CD4-positive, alpha-beta T cell treated with Interleukin-12 subunit alpha and Interleukin-12 subunit beta, for 1 hour (primary cell): ENCODE results near the gene CDX2.
A peak's percentile ranks its signal among the peaks of the same experiment; 100 is the strongest.
"Not testable (repeated sequence)": the region's sequence is repeated elsewhere in the genome, so short reads cannot be mapped to it uniquely, and the experiment has no call there.

ENCODE experiments used
- DNase-seq: peaks from one replicate; pipeline ENCODE4 v3.0.0-alpha.2; 2020

The CDX2 gene

DNA sequence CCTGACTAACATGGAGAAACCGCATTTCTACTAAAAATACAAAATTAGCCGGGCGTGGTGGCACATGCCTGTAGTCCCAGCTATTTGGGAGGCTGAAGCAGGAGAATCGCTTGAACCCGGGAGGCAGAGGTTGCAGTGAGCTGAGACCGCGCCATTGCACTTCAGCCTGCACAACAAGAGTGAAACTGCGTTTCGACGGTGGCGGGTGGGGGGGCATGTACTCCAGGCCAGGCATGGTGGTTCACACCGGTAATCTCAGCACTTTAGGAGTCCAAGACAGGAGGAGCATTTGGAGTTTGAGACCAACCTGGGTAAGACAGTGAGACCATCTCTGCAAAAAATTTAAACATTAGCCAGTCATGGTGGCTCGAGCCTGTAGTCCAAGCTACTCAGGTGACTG is 4.9 kb downstream of the CDX2 start:
- DNase-seq = not testable (repeated sequence)

DNA sequence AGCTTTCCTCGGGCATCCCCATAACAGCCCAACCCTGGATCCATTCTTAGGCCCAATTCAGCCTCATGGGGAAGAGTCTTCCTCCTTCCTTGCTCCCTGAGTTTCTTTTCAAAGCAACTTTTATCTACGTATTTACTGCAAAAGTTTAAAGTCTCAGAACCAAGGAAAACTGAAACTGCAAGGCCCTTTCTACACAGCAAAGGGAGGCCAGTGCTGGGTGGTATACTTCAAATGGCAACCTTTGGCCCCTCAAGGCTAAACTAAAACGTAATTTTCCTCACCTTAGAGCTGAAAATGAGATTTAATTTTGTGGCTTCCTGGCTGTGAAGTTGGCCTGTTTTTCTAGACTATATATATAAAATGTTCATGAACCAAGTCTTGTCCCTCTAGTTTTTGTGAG is 5.6 kb downstream of the CDX2 start:
- DNase-seq = no peak

DNA sequence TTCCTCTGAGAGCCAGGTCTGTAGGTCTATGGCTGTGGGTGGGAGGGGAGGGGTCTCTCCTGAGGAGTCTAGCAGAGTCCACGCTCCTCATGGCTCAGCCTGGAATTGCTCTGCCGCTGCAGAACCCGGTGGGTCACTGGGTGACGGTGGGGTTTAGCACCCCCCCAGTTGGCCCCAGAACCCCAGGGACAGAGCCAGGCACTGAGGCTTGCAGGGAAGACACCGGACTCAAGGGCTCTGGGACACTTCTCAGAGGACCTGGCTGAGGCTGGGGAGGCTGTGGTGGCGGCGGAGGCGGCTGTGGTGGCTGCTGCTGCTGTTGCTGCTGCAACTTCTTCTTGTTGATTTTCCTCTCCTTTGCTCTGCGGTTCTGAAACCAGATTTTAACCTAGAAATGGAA is 6.1 kb downstream of the CDX2 start:
- DNase-seq = no peak

DNA sequence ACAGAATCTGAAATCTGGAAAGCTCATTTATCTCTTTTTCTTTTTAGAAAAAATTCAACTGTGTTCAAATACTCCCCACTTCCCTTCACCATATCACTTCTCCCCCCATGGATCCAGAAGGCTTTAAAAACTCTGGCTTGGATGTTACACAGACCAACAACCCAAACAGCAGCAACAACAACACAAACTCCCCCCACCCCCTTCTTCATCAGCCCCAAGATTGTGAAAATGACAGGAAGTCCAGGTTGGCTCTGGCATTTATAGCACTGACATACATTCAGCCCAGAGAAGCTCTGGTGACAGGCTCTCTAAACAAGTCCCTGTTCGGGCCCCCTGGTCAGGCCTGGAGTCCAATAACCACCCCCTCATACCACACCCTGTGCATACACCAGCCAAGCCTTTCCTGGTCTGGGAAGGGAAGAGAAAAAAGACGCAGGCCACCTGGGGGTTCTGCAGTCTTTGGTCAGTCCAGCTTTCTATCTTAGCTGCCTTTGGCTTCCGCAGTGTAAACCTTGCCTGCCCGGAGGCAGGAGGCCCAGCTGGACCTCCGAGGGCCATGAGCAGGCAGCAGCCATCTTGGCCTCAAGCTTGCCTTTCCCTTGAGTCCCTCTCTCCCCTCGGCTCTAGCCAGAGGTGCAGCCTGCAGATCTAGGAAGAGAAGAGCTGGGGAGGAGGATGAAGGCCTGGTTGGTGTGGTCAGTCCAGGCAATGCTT is 6.8 kb downstream of the CDX2 start:
- DNase-seq = no peak

DNA sequence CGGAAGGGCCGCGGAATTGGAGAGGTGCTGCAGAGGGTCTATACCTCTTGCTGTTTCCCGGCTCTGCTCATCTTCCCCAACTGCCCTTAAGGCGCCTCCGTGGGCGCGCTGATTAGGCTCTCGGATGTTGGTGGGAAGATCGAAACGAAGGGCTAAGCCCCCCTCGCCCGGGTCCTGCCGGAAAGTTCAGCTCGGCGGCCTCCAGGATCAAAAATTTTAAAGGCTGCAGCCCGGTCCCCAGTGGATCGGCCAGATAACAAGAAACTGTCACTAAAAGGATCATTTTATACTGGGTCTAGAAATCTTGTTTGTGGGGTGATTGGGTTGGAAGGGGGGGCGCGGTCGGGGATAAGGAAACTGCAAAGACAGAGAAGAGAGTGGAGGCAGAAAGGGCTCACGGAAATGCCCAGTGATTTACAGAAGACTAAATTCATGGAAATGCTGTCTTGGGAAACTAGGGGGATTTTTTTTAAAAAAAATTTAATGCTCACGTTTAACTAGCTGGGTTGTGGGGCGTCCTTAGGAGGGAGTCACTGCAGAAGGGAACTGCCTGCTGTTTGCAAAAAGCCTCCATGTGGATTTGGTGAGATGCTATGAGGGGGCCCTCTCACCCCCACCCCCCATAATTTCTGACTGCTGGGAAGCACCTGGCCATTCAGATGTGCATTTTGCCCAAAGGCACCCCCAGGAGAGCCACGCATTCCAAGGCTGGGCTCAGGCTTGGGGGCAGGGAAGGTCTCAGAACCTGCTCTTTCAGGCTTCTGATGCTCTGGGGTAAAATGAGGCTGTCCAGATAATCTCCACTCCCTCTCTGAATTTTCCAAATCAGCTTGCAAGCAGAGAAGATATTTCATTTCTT is 7.7 kb downstream of the CDX2 start:
- DNase-seq = no peak

DNA sequence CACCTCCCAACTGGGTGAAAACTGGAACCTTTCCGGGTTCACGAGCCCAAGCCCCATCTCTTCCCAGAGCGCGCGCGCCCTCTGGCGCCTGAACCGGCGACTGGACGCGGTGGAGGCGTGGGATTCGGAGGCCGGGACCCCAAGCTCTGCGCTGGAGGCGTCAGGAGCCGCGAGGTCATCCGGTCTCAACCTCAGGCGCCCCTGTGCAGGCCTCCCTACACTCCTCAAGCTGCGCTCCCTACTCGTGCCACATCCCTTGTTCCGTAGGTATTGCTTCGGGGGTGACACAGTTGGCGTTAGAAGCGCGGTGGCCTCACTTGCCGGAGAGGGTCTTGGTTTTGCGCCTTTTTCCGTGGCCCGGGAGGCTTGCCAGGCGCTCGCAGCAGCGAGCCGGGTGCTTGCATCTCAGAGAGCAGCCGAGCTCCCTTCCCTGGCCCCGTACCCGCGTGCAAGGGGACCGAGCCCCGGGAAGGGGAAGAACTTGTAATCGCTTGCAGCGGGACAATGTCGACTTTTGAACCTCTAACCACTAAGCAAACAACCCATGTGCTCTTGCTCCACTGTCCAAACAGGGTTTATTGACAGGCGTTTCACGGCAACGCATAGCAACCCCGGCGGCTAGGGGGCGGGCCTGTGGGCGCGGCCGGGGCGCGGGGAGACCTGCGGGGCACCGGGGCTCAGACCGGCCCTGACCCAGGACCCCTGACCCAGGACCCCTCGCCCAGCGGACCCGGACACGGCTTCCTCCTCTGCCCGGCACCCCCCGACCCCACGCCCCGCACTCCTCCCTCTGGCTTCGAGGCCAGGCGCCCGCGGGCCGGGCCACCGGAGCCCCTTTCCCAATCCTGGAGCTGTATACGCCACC is 8.5 kb downstream of the CDX2 start:
- DNase-seq = no peak

DNA sequence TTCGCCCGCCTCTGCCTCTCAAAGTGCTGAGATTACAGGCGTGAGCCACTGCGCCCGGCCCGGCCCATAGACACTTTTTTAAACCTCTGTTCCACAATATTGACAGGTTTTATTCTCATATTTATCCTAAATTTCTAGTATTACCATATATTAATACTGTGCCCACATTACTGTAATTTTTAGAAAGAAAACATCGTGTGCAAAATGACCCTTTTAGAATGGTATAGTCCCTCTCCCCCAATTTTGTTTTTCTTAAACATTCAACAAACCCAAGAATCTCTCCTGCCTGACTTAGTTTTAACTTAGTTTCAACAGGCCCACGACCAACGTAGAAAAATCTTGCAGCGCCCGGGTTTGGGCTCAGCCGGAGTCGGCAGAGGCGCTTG is 9.1 kb downstream of the CDX2 start:
- no peak for DNase-seq

DNA sequence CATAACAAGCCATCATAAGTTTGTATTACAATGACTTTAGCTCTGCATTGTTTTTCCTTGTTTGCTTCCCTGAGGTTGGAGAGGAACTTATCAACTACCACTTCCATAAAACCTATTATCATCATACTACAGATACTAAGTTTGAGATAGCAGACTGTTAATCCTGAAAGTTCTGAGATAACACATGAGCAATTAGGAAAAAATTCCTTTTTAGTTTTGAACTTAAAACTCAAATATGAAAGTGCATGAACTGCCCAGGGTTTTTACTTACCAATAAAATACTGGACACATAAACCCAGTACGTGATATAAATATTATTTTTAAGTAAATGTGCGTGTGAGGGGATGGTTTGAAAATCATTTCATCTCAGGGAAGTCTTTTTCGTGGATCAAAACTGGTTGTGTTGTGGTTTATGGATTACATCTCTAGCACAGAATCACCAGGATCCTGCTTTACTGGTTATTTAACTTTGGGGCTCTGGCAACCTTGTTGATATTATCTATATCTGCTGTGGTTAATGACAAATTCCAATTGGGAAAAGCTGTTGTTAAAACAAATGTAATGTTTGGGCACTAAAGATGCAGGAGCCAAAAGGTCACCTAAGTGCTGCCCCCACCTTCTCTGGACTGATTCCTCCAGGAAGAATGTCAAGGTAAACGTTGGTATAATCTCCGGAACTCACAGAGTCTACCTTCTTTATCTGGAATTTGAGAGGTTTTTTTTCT is 12.4 kb downstream of the CDX2 start:
- DNase-seq = no peak

DNA sequence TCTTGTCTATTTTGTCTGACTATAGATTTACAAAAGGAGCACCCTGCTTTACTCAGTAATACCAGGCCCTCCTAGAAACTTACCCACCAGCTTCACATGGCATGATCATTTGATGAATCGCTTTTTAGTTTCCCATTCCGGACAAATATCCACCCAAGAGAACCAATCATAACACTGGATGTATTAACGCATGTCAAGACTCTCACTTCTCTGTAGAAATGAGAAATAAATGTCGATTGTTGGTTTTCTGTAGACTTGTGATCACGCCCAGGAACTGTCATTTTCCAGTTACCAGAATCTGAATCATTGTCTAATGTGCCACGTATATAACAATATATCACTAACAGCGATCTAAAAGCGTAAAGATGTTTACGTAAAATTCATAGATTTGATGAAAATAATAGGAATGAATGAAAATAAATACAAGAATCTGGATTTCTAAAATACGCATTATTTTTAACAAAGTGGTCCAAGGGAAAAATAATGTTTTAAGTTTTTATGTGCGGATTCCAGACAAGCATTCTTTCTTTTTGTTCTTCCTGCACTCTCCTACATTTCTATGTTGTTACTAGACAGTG is 14.0 kb downstream of the CDX2 start:
- no peak for DNase-seq

DNA sequence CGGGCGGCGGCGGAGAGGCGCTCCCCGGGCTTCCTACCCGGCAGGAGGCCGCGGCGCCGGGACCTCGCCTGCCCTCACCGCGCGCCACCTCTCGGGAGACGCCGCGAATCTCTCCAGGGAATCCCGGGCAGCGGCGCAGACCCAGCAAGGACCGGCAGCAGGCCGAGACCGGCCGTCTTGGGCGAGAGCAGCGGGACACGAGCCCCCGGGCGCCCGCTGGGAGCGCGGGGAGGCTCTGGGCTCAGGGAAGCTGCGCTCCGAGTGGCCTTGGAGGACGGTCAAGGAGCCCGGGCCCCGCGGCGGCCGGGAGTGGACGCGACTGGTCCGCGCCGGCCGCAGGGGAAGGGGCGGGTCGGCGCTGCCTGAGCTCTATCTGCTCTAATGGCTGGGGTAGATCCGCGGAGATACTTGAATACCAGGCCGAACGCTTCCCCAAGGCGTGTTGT is 14.7 kb downstream of the CDX2 start:
- no peak for DNase-seq

DNA sequence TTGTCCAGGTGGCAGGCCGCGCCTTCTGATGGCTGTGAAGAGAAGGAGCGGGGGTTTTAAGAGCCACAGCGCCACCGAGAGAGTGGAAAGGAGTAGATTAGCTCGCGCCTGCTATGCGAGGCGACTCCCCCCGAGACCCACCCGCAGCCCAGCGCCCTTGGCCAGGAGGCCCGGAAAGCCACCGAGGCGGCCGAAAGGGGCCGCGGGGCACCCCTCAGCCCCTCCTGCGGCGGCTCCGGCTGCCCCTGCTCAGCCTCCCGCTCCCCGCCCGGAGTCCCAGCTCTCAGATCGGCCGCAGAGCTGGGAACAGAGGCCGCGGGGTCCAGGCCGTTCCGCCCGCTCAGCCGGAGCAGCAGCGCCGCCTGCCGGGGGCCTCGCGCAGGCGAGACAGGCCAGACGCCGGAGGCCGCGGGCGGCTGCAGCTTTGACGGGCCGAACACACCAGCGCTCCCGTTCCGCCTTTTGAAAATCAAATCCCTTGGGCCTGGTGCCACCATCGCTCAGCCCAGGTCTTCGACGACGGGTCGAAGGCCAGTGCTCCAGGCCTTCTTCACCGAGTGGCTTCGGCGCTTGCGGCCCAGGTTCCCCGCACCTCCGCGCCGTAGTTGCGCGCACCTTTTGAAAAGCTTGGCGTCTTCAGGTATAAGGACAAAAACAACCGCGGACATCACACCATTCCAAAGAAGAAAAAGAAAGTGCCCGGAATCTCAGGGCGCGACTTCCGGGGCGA is 15.3 kb downstream of the CDX2 start:
- DNase-seq = peak; percentile 49

DNA sequence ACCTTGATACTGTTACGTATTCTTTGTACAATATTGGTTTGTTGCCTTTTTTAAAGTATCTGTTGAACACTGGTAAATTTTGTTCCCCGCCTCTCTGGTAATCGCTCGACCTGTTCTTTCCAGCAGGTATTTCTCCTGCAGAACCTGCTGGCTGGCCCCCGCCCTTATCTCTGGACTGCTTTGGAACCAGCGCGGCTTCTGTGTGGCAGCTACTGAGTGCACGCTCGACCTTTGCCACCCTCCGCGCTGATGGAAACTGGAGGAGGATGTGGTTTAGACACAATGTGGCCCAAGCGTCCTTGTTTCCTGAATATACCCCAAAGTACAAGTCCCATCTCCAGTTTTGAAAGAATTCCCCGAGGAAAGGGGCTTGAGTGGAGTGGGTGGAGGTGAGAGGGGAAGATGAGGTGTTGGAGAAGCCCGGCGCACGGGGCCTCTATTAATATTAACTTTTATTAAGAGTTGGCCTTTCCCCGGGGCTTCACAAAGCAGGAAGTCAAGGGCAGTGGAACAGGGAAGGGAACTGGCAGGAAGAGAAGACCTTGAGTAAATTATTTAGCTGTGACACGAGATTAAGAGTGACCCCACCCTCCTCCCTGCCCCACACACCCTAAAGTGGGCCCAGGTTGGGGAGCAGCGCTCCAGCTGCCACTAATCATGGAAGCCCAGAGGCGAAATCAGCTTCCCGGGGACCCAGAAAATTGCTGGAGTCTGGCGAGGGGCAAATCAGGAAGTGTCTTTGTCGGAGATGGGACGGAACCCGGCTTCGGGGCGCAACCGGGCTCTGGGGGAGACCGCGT is 16.0 kb downstream of the CDX2 start:
- no peak for DNase-seq

DNA sequence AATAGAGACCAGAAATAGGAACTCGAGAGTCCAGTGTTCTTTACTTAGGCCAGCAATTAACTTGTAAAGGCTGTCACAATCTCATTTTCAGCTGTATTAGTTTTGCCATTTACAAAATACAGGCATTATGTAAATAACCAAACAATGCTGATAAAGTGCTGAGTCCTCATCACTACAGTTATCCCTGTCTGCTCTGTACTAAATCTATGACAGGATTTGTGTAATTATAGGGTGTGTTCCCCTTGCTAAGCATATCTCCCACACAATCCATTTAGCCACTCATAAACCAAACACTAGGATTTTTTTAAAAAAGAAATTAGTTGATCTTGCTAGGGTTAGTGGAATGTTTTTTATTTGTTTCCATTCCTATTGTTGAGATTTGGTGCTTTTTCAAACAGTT is 26.1 kb downstream of the CDX2 start:
- no peak for DNase-seq

DNA sequence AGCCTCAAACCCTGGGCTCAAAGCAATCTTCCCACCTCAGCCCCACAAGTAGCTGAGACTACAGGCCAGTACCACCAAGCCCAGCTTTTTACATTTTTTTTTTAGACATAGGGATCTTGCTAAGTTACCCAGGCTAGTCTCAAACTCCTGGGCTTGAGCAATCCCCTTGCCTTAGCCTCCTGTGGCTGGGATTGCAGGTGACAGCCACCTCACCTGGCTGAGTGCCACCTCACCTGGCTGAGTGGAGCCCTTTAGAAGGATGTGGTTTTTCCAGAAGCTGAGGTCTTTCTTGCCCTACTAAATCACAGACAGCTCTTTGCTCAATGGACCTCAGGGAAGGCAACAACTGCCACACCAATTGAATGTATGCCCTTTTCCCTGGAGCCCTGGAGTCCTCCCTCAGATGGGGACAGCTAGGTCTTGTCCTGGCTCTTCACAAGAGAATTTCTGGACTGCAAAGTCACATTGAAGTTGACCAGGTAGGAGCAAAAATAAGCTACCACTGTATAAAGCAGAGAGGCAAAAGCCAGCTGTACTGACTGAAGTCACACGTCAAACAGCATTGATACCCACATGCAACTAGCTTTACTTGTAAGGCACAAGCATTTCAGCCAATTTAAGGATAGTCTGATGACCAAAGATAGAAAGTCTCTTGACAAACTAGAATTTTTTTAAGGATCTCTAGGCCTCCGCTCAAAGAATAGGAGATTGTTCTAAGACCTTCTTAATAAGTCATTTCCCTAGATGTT is 35.4 kb downstream of the CDX2 start:
- DNase-seq = no peak

DNA sequence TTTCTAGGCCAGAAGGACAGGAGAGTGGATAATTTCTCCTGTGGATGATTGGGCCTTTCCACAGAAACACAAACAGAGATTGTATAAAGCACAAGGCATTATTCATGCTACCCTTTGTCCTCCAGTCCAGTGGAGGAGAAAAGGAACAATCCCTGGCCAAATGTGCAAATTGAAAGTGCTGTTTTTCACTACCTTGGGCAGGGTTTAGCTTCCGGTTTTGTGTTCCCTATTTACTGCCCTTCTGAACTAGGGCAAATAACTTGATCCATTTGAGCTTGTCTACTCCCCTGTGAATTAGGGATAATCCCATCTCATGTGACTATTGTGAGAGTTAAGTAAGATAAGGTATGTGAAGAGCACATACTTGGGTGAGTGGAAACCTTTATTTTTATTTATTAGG is 36.0 kb downstream of the CDX2 start:
- DNase-seq = no peak

DNA sequence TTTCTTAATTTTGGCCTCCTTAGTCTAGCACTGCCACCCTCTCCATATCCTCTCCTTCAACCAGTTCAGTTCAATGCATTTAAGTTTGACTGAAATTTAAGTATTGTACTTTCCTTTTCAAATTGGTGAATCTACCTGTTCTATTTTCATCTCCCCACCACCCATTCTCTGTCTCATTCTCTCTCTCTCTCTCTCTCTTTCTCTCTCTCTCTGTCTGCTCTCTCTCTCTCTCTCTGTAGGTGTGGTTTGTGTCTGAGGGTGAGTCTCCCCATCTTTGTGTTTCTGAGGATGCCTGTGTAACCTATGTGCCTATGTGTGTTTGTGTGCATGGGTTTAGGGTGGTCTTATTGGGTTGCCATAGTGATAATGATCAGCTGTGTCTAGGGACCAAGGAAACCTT is 39.2 kb downstream of the CDX2 start:
- DNase-seq = no peak

DNA sequence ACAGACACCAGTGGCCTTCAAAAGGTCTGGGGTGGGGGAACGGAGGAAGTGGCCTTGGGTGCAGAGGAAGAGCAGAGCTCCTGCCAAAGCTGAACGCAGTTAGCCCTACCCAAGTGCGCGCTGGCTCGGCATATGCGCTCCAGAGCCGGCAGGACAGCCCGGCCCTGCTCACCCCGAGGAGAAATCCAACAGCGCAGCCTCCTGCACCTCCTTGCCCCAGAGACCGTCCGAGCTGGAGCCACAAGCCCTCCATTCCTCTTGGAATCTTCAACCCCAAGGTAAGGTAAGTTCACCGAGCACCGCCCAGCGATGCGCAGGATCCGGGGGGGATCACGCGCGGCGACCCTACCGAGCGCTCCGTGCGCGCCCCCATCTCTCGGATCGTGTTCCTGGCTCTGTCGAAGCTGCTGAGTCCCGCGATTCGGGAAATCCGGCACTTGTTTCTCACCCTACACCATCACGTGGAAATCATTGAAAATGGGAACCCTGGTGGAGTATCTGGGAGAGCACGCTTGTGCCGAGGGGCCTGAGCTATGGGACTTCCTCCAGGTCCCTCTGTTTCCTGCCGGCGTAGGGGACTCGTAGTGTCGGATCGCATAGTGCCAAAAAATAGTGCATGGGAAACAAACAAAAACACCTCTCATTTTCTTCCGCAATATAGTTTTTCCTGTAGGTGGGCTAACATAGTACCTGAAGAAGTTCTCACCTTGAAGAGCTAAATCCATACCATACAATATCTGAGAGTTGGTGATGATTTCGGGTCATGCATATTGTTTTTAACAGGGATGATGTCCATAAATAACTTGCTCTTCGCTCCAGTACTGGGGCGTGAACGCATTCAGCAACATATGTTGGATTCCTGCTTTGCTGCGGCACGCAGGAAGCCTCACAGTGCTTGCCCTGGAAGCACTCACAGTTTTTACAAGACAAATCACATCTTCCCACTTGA is 40.0 kb downstream of the CDX2 start:
- no peak for DNase-seq

DNA sequence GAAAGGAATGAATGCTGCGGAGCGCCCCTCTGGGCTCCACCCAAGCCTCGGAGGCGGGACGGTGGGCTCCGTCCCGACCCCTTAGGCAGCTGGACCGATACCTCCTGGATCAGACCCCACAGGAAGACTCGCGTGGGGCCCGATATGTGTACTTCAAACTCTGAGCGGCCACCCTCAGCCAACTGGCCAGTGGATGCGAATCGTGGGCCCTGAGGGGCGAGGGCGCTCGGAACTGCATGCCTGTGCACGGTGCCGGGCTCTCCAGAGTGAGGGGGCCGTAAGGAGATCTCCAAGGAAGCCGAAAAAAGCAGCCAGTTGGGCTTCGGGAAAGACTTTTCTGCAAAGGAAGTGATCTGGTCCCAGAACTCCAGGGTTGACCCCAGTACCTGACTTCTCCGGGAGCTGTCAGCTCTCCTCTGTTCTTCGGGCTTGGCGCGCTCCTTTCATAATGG is 40.7 kb downstream of the CDX2 start:
- no peak for DNase-seq
